Measurements from ENCODE around the gene INTS11.

DNA sequence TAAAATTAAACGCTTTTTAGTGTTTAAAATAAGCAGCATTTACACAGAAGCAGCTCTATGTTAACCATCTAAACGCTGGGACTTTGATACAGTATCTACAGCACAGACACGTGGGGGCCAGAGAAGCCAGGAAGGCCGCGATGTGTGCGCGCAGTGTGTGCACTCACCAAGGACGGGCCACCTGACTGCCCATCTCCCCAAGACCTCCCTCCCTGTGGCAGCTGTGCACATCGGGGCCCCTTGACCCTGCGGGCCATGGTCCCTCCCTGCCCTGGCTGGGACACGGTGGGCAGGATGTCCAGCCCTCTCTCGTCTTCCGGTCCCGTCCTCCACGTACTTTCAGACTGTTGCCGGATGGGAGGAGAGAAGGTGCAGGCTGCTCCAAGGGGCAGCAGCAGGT lies 10.8 kb upstream of the INTS11 start:
- TF ChIP-seq, protein P1, sequence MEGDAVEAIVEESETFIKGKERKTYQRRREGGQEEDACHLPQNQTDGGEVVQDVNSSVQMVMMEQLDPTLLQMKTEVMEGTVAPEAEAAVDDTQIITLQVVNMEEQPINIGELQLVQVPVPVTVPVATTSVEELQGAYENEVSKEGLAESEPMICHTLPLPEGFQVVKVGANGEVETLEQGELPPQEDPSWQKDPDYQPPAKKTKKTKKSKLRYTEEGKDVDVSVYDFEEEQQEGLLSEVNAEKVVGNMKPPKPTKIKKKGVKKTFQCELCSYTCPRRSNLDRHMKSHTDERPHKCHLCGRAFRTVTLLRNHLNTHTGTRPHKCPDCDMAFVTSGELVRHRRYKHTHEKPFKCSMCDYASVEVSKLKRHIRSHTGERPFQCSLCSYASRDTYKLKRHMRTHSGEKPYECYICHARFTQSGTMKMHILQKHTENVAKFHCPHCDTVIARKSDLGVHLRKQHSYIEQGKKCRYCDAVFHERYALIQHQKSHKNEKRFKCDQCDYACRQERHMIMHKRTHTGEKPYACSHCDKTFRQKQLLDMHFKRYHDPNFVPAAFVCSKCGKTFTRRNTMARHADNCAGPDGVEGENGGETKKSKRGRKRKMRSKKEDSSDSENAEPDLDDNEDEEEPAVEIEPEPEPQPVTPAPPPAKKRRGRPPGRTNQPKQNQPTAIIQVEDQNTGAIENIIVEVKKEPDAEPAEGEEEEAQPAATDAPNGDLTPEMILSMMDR (IDR thresholded peaks at IDR 0.05), result no peak
- TF ChIP-seq EZH2 (IDR thresholded peaks at IDR 0.05; ENCODE audit: borderline replicate concordance, insufficient read depth, low read depth, low read length, poor library complexity, severe bottlenecking), result no peak
